Measurements from ENCODE around the gene MAX. TPM values are rescaled to one million over a fixed set of nuclear protein-coding genes. Genes with fewer than 3 reads are reported as not detected.

Gene MAX
- total and polyA plus RNA-seq, 9 of the 15 experiments (the other 6 are each of a cell fraction or from before 2014, with no cell fraction given) = 15.4 to 96.5 (median 51.6) TPM

GRCh38 chr14:65107200-65107599, 4.9 kb upstream of the MAX start (continued):
- TF ChIP-seq ZNF232 (CRISPR knock-in tag; IDR thresholded peaks at IDR 0.05) = no peak
- TF ChIP-seq CREB3L1 (IDR thresholded peaks at IDR 0.05; ENCODE audit: borderline replicate concordance, low read depth) = no peak
- no peak for TF ChIP-seq MITF (IDR thresholded peaks at IDR 0.05)
- TF ChIP-seq ZNF263 (CRISPR knock-in tag; IDR thresholded peaks at IDR 0.05; ENCODE audit: borderline replicate concordance) = no peak
- TF ChIP-seq RAD51 (IDR thresholded peaks at IDR 0.05; ENCODE audit: borderline replicate concordance, low read depth) = no peak
- TF ChIP-seq ZSCAN32 (CRISPR knock-in tag; IDR thresholded peaks at IDR 0.05) = no peak
- peak; percentile 90 for TF ChIP-seq MEF2D (tag; conservative IDR thresholded peaks at IDR 0.05; ENCODE audit: low read depth)
- TF ChIP-seq DMBX1 (CRISPR knock-in tag; IDR thresholded peaks at IDR 0.05; ENCODE audit: borderline replicate concordance) = no peak
- TF ChIP-seq ELF1 (tag; IDR thresholded peaks at IDR 0.05) = no peak
- no peak for TF ChIP-seq ZBTB7A (IDR thresholded peaks at IDR 0.05; ENCODE audit: borderline replicate concordance, control insufficient read depth, low read depth, low read length)
- TF ChIP-seq PYGO2 (tag; IDR thresholded peaks at IDR 0.05) = no peak
- no peak for TF ChIP-seq MAZ (CRISPR knock-in tag; conservative IDR thresholded peaks at IDR 0.05 in 1 of 2, IDR thresholded peaks at IDR 0.05 in 1 of 2)
- no peak for TF ChIP-seq ZNF584 (CRISPR knock-in tag; IDR thresholded peaks at IDR 0.05; ENCODE audit: low read depth)
- no peak for TF ChIP-seq ZNF609 (CRISPR knock-in tag; IDR thresholded peaks at IDR 0.05; ENCODE audit: borderline replicate concordance)
- no peak for TF ChIP-seq KDM2B (CRISPR knock-in tag; IDR thresholded peaks at IDR 0.05)
- TF ChIP-seq GTF2F1 (IDR thresholded peaks at IDR 0.05; ENCODE audit: low read depth, low read length) = no peak
- no peak for TF ChIP-seq PTTG1 (tag; IDR thresholded peaks at IDR 0.05; ENCODE audit: low read depth)
- no peak for TF ChIP-seq MXI1 (IDR thresholded peaks at IDR 0.05; ENCODE audit: low read depth, low read length)
- 0 out of 4 replicates have a peak, but pooled peaks of 1 of the 2 experiments have one; percentile 10 for TF ChIP-seq RAD21 (CRISPR knock-in tag; conservative IDR thresholded peaks at IDR 0.05 in 1 of 2, IDR thresholded peaks at IDR 0.05 in 1 of 2)
- no peak for TF ChIP-seq NR2C2 (CRISPR knock-in tag; IDR thresholded peaks at IDR 0.05)
- no peak for TF ChIP-seq NR2C2 (tag; IDR thresholded peaks at IDR 0.05)
- peak; percentile 37; the same call in 1 of the 2 replicates for TF ChIP-seq CXXC5 (CRISPR knock-in tag; IDR thresholded peaks at IDR 0.05)

Data from K562 (cell line).